Hematopoietic multipotent progenitor cell treated with erythropoietin and hydrocortisone succinate and interleukin-3 and kit ligand, for 17 days (in vitro differentiated cells): ENCODE data around the gene MATCAP1.

Experiments
- DNase-seq: peaks from one replicate; pipeline ENCODE4 v3.0.0-alpha.2; 2015; ENCODE audit warnings: low spot score

The MATCAP1 gene

DNA sequence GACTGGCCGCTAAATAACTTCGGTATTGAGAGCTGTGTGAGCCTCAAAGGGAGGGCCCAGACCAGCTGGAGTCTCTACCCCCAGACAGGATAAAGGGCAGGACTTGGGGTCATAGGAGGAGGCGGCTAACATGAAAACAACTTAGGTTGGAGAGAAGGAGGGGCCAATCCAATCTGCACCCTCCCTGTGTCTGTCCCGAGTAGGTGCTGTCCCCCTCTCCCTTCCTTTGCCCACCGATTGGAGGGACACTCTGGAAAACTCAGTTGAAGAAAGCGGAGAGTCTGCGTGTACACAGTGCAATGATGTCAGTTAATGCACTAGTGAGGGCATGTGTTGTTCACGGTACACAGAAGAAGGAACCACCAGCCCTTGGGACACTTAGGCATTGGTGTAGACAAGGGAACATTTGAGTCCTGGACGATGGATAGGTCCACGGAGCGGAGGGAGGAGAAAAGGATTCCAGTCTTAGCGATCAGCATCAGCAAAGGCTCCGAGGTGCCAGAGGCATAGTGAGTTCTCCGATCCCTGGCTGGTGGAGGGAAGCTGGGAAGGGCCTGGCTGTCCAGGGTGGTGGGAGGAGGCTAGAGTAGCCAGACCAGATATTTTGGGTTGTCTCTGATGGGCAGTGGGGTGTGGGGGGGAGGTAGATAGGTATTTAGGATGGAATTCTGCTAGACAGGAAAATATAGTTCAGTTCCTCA is 12.7 kb downstream of the MATCAP1 start:
- no peak for DNase-seq

DNA sequence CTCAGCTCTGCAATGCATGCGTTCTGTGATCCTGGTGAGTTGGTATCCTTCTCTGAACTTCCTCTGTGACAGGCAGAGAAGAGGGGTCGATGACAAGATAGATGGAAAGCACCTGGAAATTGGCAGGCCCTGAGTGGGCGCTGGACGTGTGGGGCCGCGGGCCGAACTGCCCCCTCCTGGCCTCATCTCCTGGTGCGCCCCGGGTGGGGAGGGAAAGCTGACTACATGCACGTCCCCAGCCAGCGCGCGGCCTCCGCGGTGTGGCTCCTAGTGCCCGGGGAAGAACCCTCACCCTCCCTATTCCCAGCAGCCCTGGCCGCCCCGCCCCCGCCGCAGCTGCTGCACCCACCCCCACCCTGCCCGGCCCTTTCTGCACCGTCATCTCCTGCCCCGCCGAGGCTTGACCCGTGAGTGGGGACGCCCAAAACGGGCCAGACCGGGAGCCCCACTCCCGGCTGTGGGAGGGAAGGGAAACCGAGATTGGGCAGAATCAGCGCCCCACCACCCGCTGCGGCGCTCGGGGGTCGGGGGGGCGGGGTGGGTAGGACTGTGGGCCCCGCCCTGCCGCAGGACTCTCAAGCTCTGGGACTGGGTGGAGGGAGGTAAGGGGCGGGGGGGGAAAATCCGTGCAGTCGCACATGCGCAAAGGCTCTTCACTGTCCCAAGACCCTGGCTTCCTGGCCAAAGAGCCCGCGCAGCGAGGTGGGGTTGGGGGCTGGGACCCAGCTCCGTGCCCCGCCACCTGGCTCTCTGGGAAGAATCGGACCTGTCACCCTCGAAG is 13.4 kb downstream of the MATCAP1 start, which contains the start of gene NOL3:
Gene NOL3 (plus strand): TSS at position 371 of the 781 bp plus-strand sequence.
- peak; percentile 55 for DNase-seq

GRCh38 chr16:67169642-67170167 is 14.1 kb downstream of the MATCAP1 start:
- DNase-seq, result peak; percentile 43

GRCh38 chr16:67169011-67169451 is 14.7 kb downstream of the MATCAP1 start:
- DNase-seq, result no peak

GRCh38 chr16:67167588-67167987 is 16.2 kb downstream of the MATCAP1 start:
- DNase-seq, result no peak

DNA sequence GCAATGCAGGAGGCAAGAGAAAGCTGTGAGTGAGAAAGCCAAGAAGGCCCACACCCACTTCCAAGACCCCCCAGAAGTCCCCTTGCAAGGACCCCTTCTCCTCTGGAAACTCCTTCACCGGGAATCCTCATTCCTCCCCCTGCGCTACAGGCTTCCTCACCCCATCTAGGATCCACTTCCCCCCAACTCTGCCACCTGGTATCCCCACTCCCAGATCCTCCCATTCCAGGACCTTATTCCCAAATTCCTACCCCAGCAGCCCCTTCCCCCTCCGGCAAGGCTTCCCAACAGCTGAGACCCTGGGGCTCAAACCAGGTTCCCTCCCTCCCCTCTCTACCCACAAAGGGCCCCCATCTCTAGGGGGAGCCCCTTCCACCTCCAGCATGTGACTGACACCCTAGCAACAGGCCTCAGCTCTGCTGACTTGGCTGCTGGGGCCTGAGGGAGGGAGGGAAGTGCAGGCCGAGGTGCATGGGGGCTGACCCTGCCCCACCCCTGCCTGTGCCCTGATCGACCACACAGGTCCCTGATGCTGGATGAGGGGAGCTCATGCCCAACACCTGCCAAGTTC is 17.1 kb downstream of the MATCAP1 start:
- no peak for DNase-seq

GRCh38 chr16:67166110-67166547 is 17.6 kb downstream of the MATCAP1 start:
- no peak for DNase-seq

- no peak for DNase-seq
Observed at GRCh38 chr16:67165121-67166078, 18.4 kb downstream of the MATCAP1 start.

DNA sequence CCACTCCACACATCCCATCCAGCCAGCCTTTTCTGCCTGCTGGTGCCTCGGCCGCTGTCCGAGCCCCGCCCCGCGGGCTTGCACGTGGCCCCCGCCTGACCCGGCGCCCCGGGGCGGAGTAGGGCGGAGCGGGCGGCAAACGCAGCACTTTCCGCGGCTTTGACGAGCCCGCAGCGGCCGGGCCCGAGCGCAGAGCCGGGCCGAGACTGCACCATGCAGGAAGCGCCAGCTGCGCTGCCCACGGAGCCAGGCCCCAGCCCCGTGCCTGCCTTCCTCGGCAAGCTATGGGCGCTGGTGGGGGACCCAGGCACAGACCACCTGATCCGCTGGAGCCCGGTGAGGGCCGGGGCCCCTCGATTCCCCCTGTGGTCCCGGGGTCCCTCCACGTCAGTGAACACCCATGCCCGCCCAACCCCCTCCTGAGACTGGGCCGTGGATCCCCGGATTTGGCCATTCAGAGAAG is 19.1 kb downstream of the MATCAP1 start, which contains the start of gene HSF4:
Gene HSF4 (plus strand): TSS at position 147 of the 463 bp plus-strand sequence. CDS start 67 bp downstream, at position 214.
- no peak for DNase-seq

- DNase-seq, result no peak
Observed at GRCh38 chr16:67163999-67164558, 19.7 kb downstream of the MATCAP1 start.

- DNase-seq, result no peak
Observed at GRCh38 chr16:67163164-67163998, 20.4 kb downstream of the MATCAP1 start.

GRCh38 chr16:67162506-67163163 is 21.1 kb downstream of the MATCAP1 start:
- DNase-seq, result no peak

- no peak for DNase-seq
Observed at GRCh38 chr16:67161595-67162058, 22.1 kb downstream of the MATCAP1 start.

- DNase-seq, result peak; percentile 42
Observed at GRCh38 chr16:67158637-67159600, 24.8 kb downstream of the MATCAP1 start.

- DNase-seq, result no peak
Observed at GRCh38 chr16:67157892-67158635, 25.7 kb downstream of the MATCAP1 start.

- DNase-seq, result no peak
Observed at GRCh38 chr16:67157106-67157748, 26.5 kb downstream of the MATCAP1 start.
